Stomach (tissue), 9 donors: ENCODE results near the gene CTAGE1. TPM values are rescaled to one million over a fixed set of nuclear protein-coding genes. Genes with fewer than 3 reads are reported as not detected.
"Not testable (repeated sequence)": the region's sequence is repeated elsewhere in the genome, so short reads cannot be mapped to it uniquely, and the experiment has no call there.

Experiments
- DNase-seq, 2 donors: peaks; one replicate each; pipeline versions ENCODE4 v3.0.0 to v3.0.0-alpha.2; 2013 to 2019
- H3K27ac ChIP-seq, 5 donors: fragments of 200-600 bp in 4 of 5; sonication (generic) in 4 of 5; one replicate each; pipeline ENCODE4 v1.5.1; 2013 to 2019; ENCODE audit warnings: mild to moderate bottlenecking in 1 of 5, moderate library complexity in 1 of 5
- H3K27me3 ChIP-seq, 3 donors: fragments of 200-600 bp; sonication (generic); one replicate each; pipeline ENCODE4 v1.5.1; 2017 to 2019; ENCODE audit warnings: mixed run types in 1 of 3
- H3K36me3 ChIP-seq, 4 donors: fragments of 200-600 bp; sonication (generic); 1 replicate in 3 of 4; 2 replicates in 1 of 4; pipeline ENCODE4 v1.5.1; 2016 to 2019
- H3K4me1 ChIP-seq, 4 donors: fragments of 200-600 bp; sonication (generic); one replicate each; pipeline ENCODE4 v1.5.1; 2016 to 2019
- H3K4me3 ChIP-seq, 4 donors: fragments of 200-600 bp; sonication (generic) in 3 of 4; one replicate each; pipeline ENCODE4 v1.5.1; 2016 to 2019; ENCODE audit warnings: mild to moderate bottlenecking in 1 of 4
- H3K9me3 ChIP-seq, 4 donors: fragments of 200-600 bp; sonication (generic); one replicate each; pipeline ENCODE4 v1.5.1; 2016 to 2019
- CTCF ChIP-seq, 7 experiments: fragments of 450-650 bp in 4 of 7; fragments of 200-600 bp in 3 of 7; sonication (generic) in 3 of 7; IDR thresholded peaks; one replicate each; pipeline ENCODE4 v1.5.1; 2016 to 2019; ENCODE audit warnings: antibody characterized with exemption in 7 of 7, control low read depth in 2 of 7, mild to moderate bottlenecking in 1 of 7
- EP300 ChIP-seq: sonication (generic); formaldehyde crosslinking; IDR thresholded peaks from one replicate; pipeline ENCODE4 v1.6.1; 2017; ENCODE audit warnings: antibody characterized with exemption
- POLR2A ChIP-seq, 4 donors: fragments of 450-650 bp; IDR thresholded peaks; one replicate each; pipeline ENCODE4 v1.6.1; 2016; ENCODE audit warnings: antibody characterized with exemption in 4 of 4, control low read depth in 2 of 4, mild to moderate bottlenecking in 1 of 4, moderate library complexity in 1 of 4
- POLR2AphosphoS5 ChIP-seq, 3 donors: sonication (generic); formaldehyde crosslinking; IDR thresholded peaks; one replicate each; pipeline ENCODE4 v1.6.1; 2016; ENCODE audit warnings: antibody characterized with exemption in 3 of 3
- WGBS, 5 donors: extraction: QIAGEN DNeasy Blood & Tissue Kit in 3 of 5; methylation state at CpG; one replicate each; pipeline versions ENCODE4 v1.1.5 to v1.1.7; 2013 to 2018; 5-methylcytosine and 5-hydroxymethylcytosine counted together
- intact Hi-C: fragments of 100-400 bp; cut with DNase I; formaldehyde crosslinking; loops from one replicate; pipeline ENCODE4 v1.15.1; 2023; ENCODE audit warnings: low total_unique reads
- polyA plus RNA-seq, 3 donors: library from polyadenylated mRNA; stranded (reverse); fragments of 200-250 nt; gene quantifications; one replicate each; pipeline ENCODE4 v1.2.3, GENCODE V29; 2013
- total RNA-seq, 5 donors: library from RNA; depleted of rRNA; stranded (reverse); fragments of >200 nt; gene quantifications; one replicate each; pipeline versions ENCODE4 v1.1.0 to v1.2.3, GENCODE V29; 2014 to 2016
- donor health status: healthy with polysubstance abuse.
- donor health status: Bipolar disorder and iron deficiency.
- donor health status: healthy.

Gene CTAGE1
- total and polyA plus RNA-seq, 8 donors: not detected

- TF ChIP-seq EP300: no peak
- no peak for TF ChIP-seq CTCF (IDR thresholded peaks at IDR 0.05)
- TF ChIP-seq POLR2A (IDR thresholded peaks at IDR 0.05): no peak
- TF ChIP-seq POLR2AphosphoS5 (IDR thresholded peaks at IDR 0.05): no peak
- no peak overlapping the region for H3K4me3 ChIP-seq
- H3K27ac ChIP-seq: no peak overlapping the region
- H3K4me1 ChIP-seq: no peaks in the 10 kb centered on the region
- no peaks in the 10 kb centered on the region for H3K36me3 ChIP-seq
- no peaks in the 10 kb centered on the region for H3K27me3 ChIP-seq
- H3K9me3 ChIP-seq: no peaks in the 10 kb centered on the region
- 59 to 82% (median 76%) methylated on average over 4 of the region's 4 CpGs for WGBS, 5 donors
- no peak for DNase-seq
- intact Hi-C loops: no loop called here
Measured at GRCh38 chr18:22398464-22398863, 19.3 kb downstream of the CTAGE1 start.

DNA sequence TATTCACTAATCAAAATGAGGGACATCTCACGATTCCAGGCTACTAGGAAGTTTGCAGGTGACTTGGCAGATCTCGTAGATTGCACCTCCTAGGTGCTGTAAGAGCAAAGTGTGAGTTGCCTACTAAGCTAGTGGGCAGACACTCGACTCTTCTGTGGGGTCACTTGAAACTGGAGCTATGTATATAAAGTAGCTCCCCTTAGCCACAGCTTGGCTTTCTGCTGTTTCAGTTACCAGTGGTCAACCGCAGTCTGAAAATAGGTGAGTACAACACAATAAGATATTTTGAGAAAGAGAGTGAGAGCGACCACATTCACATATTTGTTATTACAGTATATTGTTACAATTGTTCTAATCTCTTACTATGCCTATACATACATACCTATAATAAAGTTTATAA is 23.3 kb downstream of the CTAGE1 start:
- intact Hi-C loops: no loop called here
- DNase-seq: no peak
- H3K4me3 ChIP-seq: no peak overlapping the region
- H3K36me3 ChIP-seq: no peaks in the 10 kb centered on the region
- no peaks in the 10 kb centered on the region for H3K4me1 ChIP-seq
- WGBS, 5 donors: 82 to 90% (median 86%) methylated on average over 5 of the region's 5 CpGs
- H3K27me3 ChIP-seq: no peaks in the 10 kb centered on the region
- no peak overlapping the region for H3K27ac ChIP-seq
- TF ChIP-seq EP300 (no peak), POLR2A (IDR thresholded peaks at IDR 0.05) (no peak), POLR2AphosphoS5 (IDR thresholded peaks at IDR 0.05) (no peak), CTCF (IDR thresholded peaks at IDR 0.05) (no peak)
- H3K9me3 ChIP-seq: no peaks in the 10 kb centered on the region

- H3K9me3 ChIP-seq, DNase-seq, H3K4me1 ChIP-seq, H3K36me3 ChIP-seq, H3K4me3 ChIP-seq, intact Hi-C loops, H3K27ac ChIP-seq, H3K27me3 ChIP-seq: not testable (repeated sequence)
- 84 to 93% (median 88%) methylated on average over 3 of the region's 3 CpGs for WGBS, 5 donors
Measured at GRCh38 chr18:22393164-22393563, 24.6 kb downstream of the CTAGE1 start.

GRCh38 chr18:22391407-22392345 is 26.0 kb downstream of the CTAGE1 start:
- intact Hi-C loops: no loop called here
- DNase-seq: peak in 1 of 2 donors; percentile 41
- H3K27me3 ChIP-seq: no peaks in the 10 kb centered on the region
- H3K4me3 ChIP-seq: no peak overlapping the region
- 48 to 67% (median 57%) methylated on average over 6 of the region's 6 CpGs for WGBS, 5 donors
- H3K4me1 ChIP-seq: no peaks in the 10 kb centered on the region
- H3K27ac ChIP-seq: no peak overlapping the region
- H3K36me3 ChIP-seq: no peaks in the 10 kb centered on the region
- TF ChIP-seq EP300: no peak
- no peak for TF ChIP-seq CTCF (IDR thresholded peaks at IDR 0.05)
- no peak for TF ChIP-seq POLR2A (IDR thresholded peaks at IDR 0.05)
- TF ChIP-seq POLR2AphosphoS5 (IDR thresholded peaks at IDR 0.05): no peak
- H3K9me3 ChIP-seq: no peaks in the 10 kb centered on the region

- 69 to 92% (median 79%) methylated on average over 1 of the region's 1 CpG for WGBS, 5 donors
Measured at GRCh38 chr18:22387787-22388186, 29.9 kb downstream of the CTAGE1 start.

More at GRCh38 chr18:22387787-22388186, 29.9 kb downstream of the CTAGE1 start:
- intact Hi-C loops: no loop called here
- Histone ChIP-seq H3K4me1 (no peaks in the 10 kb centered on the region), H3K9me3 (no peaks in the 10 kb centered on the region), H3K4me3 (no peak overlapping the region), H3K27me3 (no peaks in the 10 kb centered on the region), H3K27ac (no peak overlapping the region), H3K36me3 (no peaks in the 10 kb centered on the region)
- no peak for TF ChIP-seq POLR2AphosphoS5 (IDR thresholded peaks at IDR 0.05)
- TF ChIP-seq CTCF (IDR thresholded peaks at IDR 0.05): no peak
- TF ChIP-seq POLR2A (IDR thresholded peaks at IDR 0.05): no peak
- TF ChIP-seq EP300: no peak
- DNase-seq: no peak
